Neutrophil (primary cell): ENCODE data around the gene CCDC9.

Experiments used
- H3K27ac ChIP-seq: fragments of 200-600 bp; sonication (generic); 2 replicates; pipeline ENCODE4 v1.5.1; 2016; ENCODE audit warnings: mild to moderate bottlenecking, moderate library complexity
- H3K27me3 ChIP-seq: fragments of 200-600 bp; sonication (generic); 2 replicates; pipeline ENCODE4 v1.6.0; 2016; ENCODE audit warnings: mild to moderate bottlenecking
- H3K36me3 ChIP-seq: fragments of 200-600 bp; sonication (generic); 2 replicates; pipeline ENCODE4 v1.5.1; 2017
- H3K4me1 ChIP-seq, 2 experiments: fragments of 200-600 bp in 1 of 2; sonication (generic) in 1 of 2; 1 replicate in 1 of 2; 2 replicates in 1 of 2; pipeline versions ENCODE4 v1.5.1 to v1.6.1; 2013 to 2016; ENCODE audit warnings: low read depth in 1 of 2, low read length in 1 of 2, mild to moderate bottlenecking in 1 of 2, moderate library complexity in 1 of 2; ENCODE audit not compliant: control insufficient read depth in 1 of 2, insufficient read depth in 1 of 2
- H3K4me3 ChIP-seq, 2 experiments: fragments of 200-600 bp in 1 of 2; sonication (generic) in 1 of 2; 1 replicate in 1 of 2; 2 replicates in 1 of 2; pipeline ENCODE4 v1.5.1; 2013 to 2016; ENCODE audit warnings: low read depth in 1 of 2, low read length in 1 of 2, mild to moderate bottlenecking in 1 of 2, moderate library complexity in 1 of 2
- H3K9me3 ChIP-seq: fragments of 200-600 bp; sonication (generic); 2 replicates; pipeline ENCODE4 v1.5.1; 2016
- CTCF ChIP-seq: fragments of 200-600 bp; sonication (generic); IDR thresholded peaks from 2 replicates; pipeline ENCODE4 v1.5.1; 2016; ENCODE audit warnings: antibody characterized with exemption

Gene CCDC9

GRCh38 chr19:47305309-47305751 lies 49.0 kb downstream of the CCDC9 start:
- Histone ChIP-seq H3K36me3 (no peaks in the 10 kb centered on the region), H3K4me3 (no peak overlapping the region), H3K9me3 (no peaks in the 10 kb centered on the region), H3K27ac (peak overlapping the region; percentile 48), H3K27me3 (no peaks in the 10 kb centered on the region), H3K4me1 (peaks cover 68 to 70% of the 10 kb centered on the region in 2 experiments)
- peak; percentile 96 for TF ChIP-seq CTCF

- Histone ChIP-seq H3K27me3 (no peaks in the 10 kb centered on the region), H3K4me1 (peaks cover 60 to 67% of the 10 kb centered on the region in 2 experiments), H3K4me3 (no peak overlapping the region), H3K27ac (no peak overlapping the region), H3K36me3 (peaks cover 3% of the 10 kb centered on the region), H3K9me3 (no peaks in the 10 kb centered on the region)
- no peak for TF ChIP-seq CTCF
These were observed 50.0 kb downstream of the CCDC9 start for GRCh38 chr19:47306303-47306702.

- TF ChIP-seq CTCF = no peak
- Histone ChIP-seq H3K36me3 (peaks cover 31% of the 10 kb centered on the region), H3K27me3 (no peaks in the 10 kb centered on the region), H3K27ac (peak overlapping the region; percentile 100), H3K4me3 (peak overlapping the region; percentile 84 to 96), H3K9me3 (no peaks in the 10 kb centered on the region), H3K4me1 (peaks cover 66 to 74% of the 10 kb centered on the region in 2 experiments)
These were observed 52.7 kb downstream of the CCDC9 start for GRCh38 chr19:47309038-47309437.

GRCh38 chr19:47309608-47310007 lies 53.3 kb downstream of the CCDC9 start, which contains the start of gene C5AR1:
C5AR1 (plus strand) TSS chr19:47309861; CDS start chr19:47309896, 35 bp downstream.
- Histone ChIP-seq H3K9me3 (no peaks in the 10 kb centered on the region), H3K27me3 (no peaks in the 10 kb centered on the region), H3K36me3 (peaks cover 37% of the 10 kb centered on the region), H3K4me1 (peaks cover 72 to 78% of the 10 kb centered on the region in 2 experiments), H3K4me3 (peak within 1 kb of the TSS; percentile 84 to 96), H3K27ac (peak within 1 kb of the TSS; percentile 100)
- TF ChIP-seq CTCF = peak; percentile 67

- Histone ChIP-seq H3K4me1 (peaks cover 74 to 78% of the 10 kb centered on the region in 2 experiments), H3K9me3 (no peaks in the 10 kb centered on the region), H3K36me3 (peaks cover 44% of the 10 kb centered on the region), H3K27me3 (no peaks in the 10 kb centered on the region), H3K27ac (peak overlapping the region; percentile 100), H3K4me3 (peak overlapping the region; percentile 84 to 96)
- TF ChIP-seq CTCF = no peak
These were observed 54.0 kb downstream of the CCDC9 start for GRCh38 chr19:47310323-47310722.
